ENCODE results near the gene TMEM260.
"Not testable (repeated sequence)": the region's sequence is repeated elsewhere in the genome, so short reads cannot be mapped to it uniquely, and the experiment has no call there.

The TMEM260 gene

DNA sequence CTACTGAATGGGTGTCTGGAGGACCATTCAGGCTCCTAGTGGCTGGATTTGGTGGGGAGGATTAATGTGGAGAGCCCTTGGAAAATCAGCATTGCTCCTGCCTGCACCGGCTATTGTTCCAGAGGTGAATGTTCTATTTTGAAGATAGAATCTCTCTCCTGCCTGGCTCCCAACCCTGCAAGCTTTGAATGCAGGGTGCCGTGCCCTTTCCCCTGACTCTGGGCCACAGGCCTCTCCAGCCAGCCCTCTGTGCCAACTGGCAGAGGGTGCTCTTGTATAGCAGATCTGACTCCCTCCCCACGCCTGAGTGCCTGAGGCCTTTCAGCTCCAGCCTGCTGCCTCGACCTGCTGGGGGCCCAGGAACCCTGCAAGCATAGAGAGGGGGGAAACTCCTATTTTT, 106.8 kb downstream of the TMEM260 start:
- DNase-seq = no peak

DNA sequence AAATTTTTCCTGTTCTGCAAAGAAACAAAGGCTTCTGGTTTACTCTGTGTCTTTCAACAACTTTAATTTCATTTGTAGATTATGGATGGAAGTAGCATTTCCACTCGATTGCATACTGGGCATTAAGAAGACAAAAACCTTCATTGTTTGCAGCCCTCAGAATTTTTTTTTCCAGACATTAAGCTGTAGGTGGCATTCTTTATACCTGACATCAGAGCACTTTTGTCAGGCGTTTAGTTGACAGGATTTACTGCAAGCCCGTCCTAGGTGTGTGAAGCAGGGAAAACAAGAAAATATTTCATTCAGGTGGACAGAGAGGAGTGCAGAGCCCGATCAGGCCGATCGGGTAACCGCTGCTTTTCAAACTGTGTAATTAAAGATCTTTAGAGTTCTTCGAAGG, 107.5 kb downstream of the TMEM260 start:
- DNase-seq = no peak

DNA sequence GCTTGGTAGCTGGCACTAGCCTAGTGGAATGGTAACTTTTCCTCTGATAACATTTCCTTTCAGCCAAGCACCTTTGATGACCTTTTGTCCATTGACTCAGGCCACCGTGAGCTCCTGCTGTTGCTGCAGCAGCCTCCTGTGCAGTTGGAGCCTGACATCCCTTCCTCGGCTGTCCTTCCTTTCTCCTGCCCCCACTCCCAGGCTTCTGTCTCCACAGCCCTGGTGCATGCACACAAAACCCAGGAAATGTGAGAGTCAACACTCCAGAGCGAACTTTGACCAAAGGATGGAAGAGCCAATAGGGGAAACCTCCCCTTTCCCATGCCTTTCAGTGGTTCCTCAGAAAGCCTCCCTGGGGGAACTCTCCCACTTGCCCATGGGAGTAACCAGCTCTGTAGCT, 115.0 kb downstream of the TMEM260 start:
- no peak for DNase-seq

DNA sequence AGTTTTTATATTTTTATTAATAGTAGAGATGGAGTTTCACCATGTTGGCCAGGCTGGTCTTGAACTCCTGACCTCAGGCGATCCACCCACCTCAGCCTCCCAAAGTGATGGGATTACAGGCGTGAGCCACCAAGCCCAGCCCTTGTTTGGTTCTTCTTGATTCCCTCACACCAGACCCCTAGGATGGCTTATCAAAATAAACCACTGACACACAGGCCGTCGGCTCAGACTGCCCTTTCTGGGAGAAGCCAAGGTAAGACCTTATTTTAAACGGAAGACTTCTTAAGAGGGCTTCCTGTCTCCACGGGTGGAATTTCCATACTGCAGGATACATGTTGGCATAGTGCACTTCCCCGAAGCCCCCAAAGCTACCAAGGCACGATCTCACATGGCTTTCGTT, 115.6 kb downstream of the TMEM260 start:
- not testable (repeated sequence) for DNase-seq
